HepG2 (cell line): Measurements from ENCODE around the gene BPIFB6. TPM values are rescaled to one million over a fixed set of nuclear protein-coding genes. Genes with fewer than 3 reads are reported as not detected.
A peak's percentile ranks its signal among the peaks of the same experiment; 100 is the strongest.

ENCODE experiments used
- ATF7-NPFF ChIP-seq: sonication (generic); formaldehyde crosslinking; IDR thresholded peaks from 2 replicates; pipeline ENCODE4 v1.8.1; 2023; ENCODE audit warnings: mild to moderate bottlenecking, low read depth, missing genetic modification reagents, moderate library complexity
- BCLAF1 ChIP-seq: fragments of 450-650 bp; IDR thresholded peaks from 2 replicates; pipeline ENCODE4 v1.6.1; 2017; ENCODE audit warnings: mild to moderate bottlenecking
- BRCA1 ChIP-seq: sonication (generic); formaldehyde crosslinking; IDR thresholded peaks from 2 replicates; pipeline ENCODE4 v1.4.0; 2020; ENCODE audit warnings: missing genetic modification reagents
- CC2D1A ChIP-seq: sonication (generic); formaldehyde crosslinking; IDR thresholded peaks from 2 replicates; pipeline ENCODE4 v1.8.1; 2023; ENCODE audit warnings: mild to moderate bottlenecking, missing genetic modification reagents
- ESRRA ChIP-seq: sonication (generic); formaldehyde crosslinking; IDR thresholded peaks from 2 replicates; pipeline ENCODE4 v1.5.1; 2020; ENCODE audit warnings: mild to moderate bottlenecking, low read depth, missing genetic modification reagents
- FOXJ3 ChIP-seq: sonication (generic); formaldehyde crosslinking; IDR thresholded peaks from 2 replicates; pipeline ENCODE4 v1.4.0; 2020; ENCODE audit warnings: missing genetic modification reagents, mild to moderate bottlenecking, borderline replicate concordance
- GATAD1 ChIP-seq: IDR thresholded peaks from 2 replicates; pipeline ENCODE4 v1.6.1; 2016; ENCODE audit warnings: missing genetic modification reagents, missing compliant biosample characterization
- IKZF5 ChIP-seq: IDR thresholded peaks from 2 replicates; pipeline ENCODE4 v1.6.1; 2018; ENCODE audit warnings: missing genetic modification reagents, mild to moderate bottlenecking, missing compliant biosample characterization
- ISL2 ChIP-seq: sonication (generic); formaldehyde crosslinking; IDR thresholded peaks from 2 replicates; pipeline ENCODE4 v1.5.0; 2020; ENCODE audit warnings: missing genetic modification reagents
- MBNL3 ChIP-seq: fragments of 250-450 bp; sonication (Bioruptor Pico); conservative IDR thresholded peaks from 2 replicates; pipeline ENCODE4 v1.8.0; 2022; ENCODE audit warnings: mild to moderate bottlenecking, inconsistent platforms
- MED1 ChIP-seq: sonication (generic); formaldehyde crosslinking; IDR thresholded peaks from 2 replicates; pipeline ENCODE4 v1.4.0; 2020; ENCODE audit warnings: missing genetic modification reagents
- POGZ ChIP-seq: sonication (generic); formaldehyde crosslinking; IDR thresholded peaks from 2 replicates; pipeline ENCODE4 v1.4.0; 2020; ENCODE audit warnings: mild to moderate bottlenecking, missing genetic modification reagents
- RFXAP ChIP-seq: sonication (generic); formaldehyde crosslinking; IDR thresholded peaks from 2 replicates; pipeline ENCODE4 v1.4.0; 2020; ENCODE audit warnings: missing genetic modification reagents, borderline replicate concordance
- SALL1 ChIP-seq: sonication (generic); formaldehyde crosslinking; IDR thresholded peaks from 2 replicates; pipeline ENCODE4 v1.8.0; 2022; ENCODE audit warnings: mild to moderate bottlenecking, missing genetic modification reagents
- ZFP36L2 ChIP-seq: sonication (generic); formaldehyde crosslinking; IDR thresholded peaks from 2 replicates; pipeline ENCODE4 v1.4.0; 2020; ENCODE audit warnings: missing genetic modification reagents
- ZNF3 ChIP-seq: IDR thresholded peaks from 2 replicates; pipeline ENCODE4 v1.7.0; 2017; ENCODE audit warnings: inconsistent platforms
- ZNF530 ChIP-seq: sonication (generic); formaldehyde crosslinking; IDR thresholded peaks from 2 replicates; pipeline ENCODE4 v1.5.0; 2020; ENCODE audit warnings: low read depth, mild to moderate bottlenecking, missing genetic modification reagents
- ZNF749 ChIP-seq: sonication (generic); formaldehyde crosslinking; IDR thresholded peaks from 2 replicates; pipeline ENCODE4 v1.8.0; 2022; ENCODE audit warnings: mild to moderate bottlenecking, missing genetic modification reagents, moderate library complexity, borderline replicate concordance
- polyA plus RNA-seq, 8 experiments: library from polyadenylated mRNA; depleted of rRNA in 3 of 8; stranded (reverse) in 7 of 8; unstranded in 1 of 8; fragments of >200 nt; fragmentation: Illumina TruSeq in 4 of 8; extraction: Trizol in 4 of 8; gene quantifications; 2 replicates each; pipeline versions ENCODE4 v1.2.1 to v1.2.3, GENCODE V29; 2011 to 2016; ENCODE audit warnings: low read depth in 4 of 8, missing spikeins in 1 of 8, mixed read lengths in 1 of 8; ENCODE audit not compliant: insufficient read depth in 1 of 8
- total RNA-seq, 5 experiments: library from RNA; depleted of rRNA; stranded (reverse); fragments of >200 nt; fragmentation: Illumina TruSeq; extraction: Trizol; gene quantifications; 2 replicates each; pipeline ENCODE4 v1.2.3, GENCODE V29; 2016; ENCODE audit warnings: low read depth in 1 of 5
- TF ChIP-seq, protein P1 (sequence below): IDR thresholded peaks from 2 replicates; pipeline ENCODE4 v1.6.1; 2016; ENCODE audit warnings: missing compliant biosample characterization, missing genetic modification reagents, borderline replicate concordance
- TF ChIP-seq, protein P2 (sequence below): IDR thresholded peaks from 2 replicates; pipeline ENCODE4 v1.6.1; 2012; ENCODE audit warnings: low read depth, low read length, improper control_type of control experiment

Gene BPIFB6
- total and polyA plus RNA-seq, 2 of the 13 experiments (the other 11 are each of a cell fraction or from before 2014, with no cell fraction given), result 0.13 to 1.7 TPM

DNA sequence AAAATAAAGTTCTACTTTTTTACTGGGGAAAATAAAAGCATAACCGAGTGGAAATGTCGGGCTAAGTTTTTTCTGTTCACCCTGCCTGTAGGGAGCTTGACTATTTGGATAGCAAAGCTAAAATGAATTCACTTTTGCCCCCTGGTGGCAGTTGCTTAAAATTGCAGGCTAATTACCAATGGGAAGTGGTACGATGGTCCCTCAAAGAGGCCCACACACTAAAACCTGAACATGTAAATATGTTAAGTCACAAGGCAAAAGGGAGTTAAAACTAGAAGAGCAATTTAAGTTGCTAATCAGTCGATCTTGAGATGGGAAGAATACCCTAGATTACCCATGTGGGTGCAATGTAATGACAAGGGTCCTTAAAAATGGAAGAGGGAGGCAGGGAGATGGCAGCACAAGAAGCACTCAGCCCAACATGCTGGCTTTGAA is 26.3 kb upstream of the BPIFB6 start (continued):
- TF ChIP-seq POGZ, result 0 out of 2 replicates have a peak, but pooled peaks have one; percentile 33
- no peak for TF ChIP-seq BCLAF1
- TF ChIP-seq ISL2 (CRISPR knock-in tag), result 0 out of 2 replicates have a peak, but pooled peaks have one; percentile 14
- no peak for TF ChIP-seq CC2D1A
- TF ChIP-seq RFXAP (CRISPR knock-in tag), result peak; percentile 60; the same call in 1 of the 2 replicates
- TF ChIP-seq BRCA1 (CRISPR knock-in tag), result 0 out of 2 replicates have a peak, but pooled peaks have one; percentile 23
- TF ChIP-seq MBNL3 (CRISPR knock-in tag), result no peak
- TF ChIP-seq, protein P1, sequence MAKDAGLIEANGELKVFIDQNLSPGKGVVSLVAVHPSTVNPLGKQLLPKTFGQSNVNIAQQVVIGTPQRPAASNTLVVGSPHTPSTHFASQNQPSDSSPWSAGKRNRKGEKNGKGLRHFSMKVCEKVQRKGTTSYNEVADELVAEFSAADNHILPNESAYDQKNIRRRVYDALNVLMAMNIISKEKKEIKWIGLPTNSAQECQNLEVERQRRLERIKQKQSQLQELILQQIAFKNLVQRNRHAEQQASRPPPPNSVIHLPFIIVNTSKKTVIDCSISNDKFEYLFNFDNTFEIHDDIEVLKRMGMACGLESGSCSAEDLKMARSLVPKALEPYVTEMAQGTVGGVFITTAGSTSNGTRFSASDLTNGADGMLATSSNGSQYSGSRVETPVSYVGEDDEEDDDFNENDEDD (CRISPR knock-in tag), result no peak
- TF ChIP-seq ZNF749 (CRISPR knock-in tag), result peak; percentile 62; the same call in 1 of the 2 replicates
- no peak for TF ChIP-seq ZFP36L2 (CRISPR knock-in tag)
- TF ChIP-seq, protein P2, sequence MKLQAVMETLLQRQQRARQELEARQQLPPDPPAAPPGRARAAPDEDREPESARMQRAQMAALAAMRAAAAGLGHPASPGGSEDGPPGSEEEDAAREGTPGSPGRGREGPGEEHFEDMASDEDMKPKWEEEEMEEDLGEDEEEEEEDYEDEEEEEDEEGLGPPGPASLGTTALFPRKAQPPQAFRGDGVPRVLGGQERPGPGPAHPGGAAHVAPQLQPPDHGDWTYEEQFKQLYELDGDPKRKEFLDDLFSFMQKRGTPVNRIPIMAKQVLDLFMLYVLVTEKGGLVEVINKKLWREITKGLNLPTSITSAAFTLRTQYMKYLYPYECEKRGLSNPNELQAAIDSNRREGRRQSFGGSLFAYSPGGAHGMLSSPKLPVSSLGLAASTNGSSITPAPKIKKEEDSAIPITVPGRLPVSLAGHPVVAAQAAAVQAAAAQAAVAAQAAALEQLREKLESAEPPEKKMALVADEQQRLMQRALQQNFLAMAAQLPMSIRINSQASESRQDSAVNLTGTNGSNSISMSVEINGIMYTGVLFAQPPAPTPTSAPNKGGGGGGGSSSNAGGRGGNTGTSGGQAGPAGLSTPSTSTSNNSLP, result 0 out of 2 replicates have a peak, but pooled peaks have one; percentile 33
- no peak for TF ChIP-seq ZNF530 (CRISPR knock-in tag)
- TF ChIP-seq MED1, result peak; percentile 40; the same call in 1 of the 2 replicates
- TF ChIP-seq ZNF3 (CRISPR knock-in tag), result 0 out of 2 replicates have a peak, but pooled peaks have one; percentile 35
- TF ChIP-seq ATF7-NPFF (CRISPR knock-in tag), result peak; percentile 16; the same call in 1 of the 2 replicates
- no peak for TF ChIP-seq IKZF5 (CRISPR knock-in tag)
- TF ChIP-seq FOXJ3, result peak; percentile 30; the same call in 1 of the 2 replicates
- no peak; the same call in 1 of the 2 replicates for TF ChIP-seq GATAD1 (CRISPR knock-in tag)
- TF ChIP-seq SALL1 (CRISPR knock-in tag), result no peak
- no peak for TF ChIP-seq ESRRA
